Fibroblast of skin of right biceps (primary cell): ENCODE measurements around the gene CXXC1.
A peak's percentile ranks its signal among the peaks of the same experiment; 100 is the strongest.
"Not testable (repeated sequence)": the region's sequence is repeated elsewhere in the genome, so short reads cannot be mapped to it uniquely, and the experiment has no call there.

Experiments
- DNase-seq: peaks from one replicate; pipeline ENCODE4 v3.0.0-alpha.2; 2013

Gene CXXC1

GRCh38 chr18:50273203-50274043 lies 14.1 kb downstream of the CXXC1 start:
- DNase-seq = no peak

DNA sequence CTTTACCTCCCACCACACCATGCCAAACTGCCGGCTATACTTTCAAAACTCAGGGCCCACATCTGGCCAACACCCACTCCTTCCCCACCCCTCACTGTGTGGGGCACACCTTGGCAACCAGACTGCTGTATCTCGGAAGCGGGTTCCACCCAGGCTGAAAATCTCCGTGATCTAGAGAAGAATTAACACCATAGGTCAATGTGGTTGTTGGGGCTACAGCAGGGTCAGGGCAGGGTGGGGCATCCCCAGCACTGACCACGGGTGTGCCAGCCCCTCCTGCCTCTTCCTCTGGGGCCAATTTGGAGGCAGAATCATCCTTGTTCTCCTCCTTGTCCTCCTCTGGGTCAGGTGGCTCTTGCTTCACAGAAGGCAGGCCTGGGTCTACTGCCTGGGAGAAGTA lies 14.9 kb downstream of the CXXC1 start:
- DNase-seq = no peak

DNA sequence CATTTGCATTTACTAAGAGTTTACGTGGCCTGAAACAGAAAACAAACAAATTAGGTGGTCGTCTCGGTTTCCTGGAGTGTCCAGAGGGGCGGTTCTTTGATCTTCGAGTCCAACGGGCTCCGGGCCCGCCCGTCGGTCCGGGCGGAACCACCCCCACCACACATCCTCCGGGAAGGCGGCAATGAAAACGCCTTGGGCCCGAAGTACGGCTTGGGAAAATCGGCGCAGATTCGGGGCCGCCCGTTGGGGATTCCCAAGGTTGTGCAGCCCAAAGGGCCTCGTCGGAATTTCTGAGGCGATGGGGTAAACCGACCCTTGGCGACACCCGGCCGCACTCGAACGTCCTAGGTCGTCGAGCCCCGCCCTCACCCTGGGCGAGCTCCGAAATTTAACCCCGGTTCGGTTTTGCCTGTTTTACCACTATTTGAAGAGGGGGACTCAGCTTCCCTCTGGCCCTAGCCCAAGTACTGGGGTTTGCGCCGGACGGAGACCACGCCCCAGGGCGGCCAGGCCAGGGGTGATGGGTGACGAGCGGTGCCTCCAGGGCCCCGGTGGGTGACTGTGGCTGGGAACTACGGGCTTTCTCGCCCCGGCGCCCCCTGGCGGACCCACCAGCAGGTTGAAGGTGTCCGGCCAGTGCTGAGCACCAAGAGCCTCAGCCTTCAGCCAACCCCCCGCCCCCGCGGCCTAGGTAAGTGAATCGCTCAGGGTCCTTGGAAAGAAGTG lies 19.3 kb downstream of the CXXC1 start:
- DNase-seq = peak; percentile 52

DNA sequence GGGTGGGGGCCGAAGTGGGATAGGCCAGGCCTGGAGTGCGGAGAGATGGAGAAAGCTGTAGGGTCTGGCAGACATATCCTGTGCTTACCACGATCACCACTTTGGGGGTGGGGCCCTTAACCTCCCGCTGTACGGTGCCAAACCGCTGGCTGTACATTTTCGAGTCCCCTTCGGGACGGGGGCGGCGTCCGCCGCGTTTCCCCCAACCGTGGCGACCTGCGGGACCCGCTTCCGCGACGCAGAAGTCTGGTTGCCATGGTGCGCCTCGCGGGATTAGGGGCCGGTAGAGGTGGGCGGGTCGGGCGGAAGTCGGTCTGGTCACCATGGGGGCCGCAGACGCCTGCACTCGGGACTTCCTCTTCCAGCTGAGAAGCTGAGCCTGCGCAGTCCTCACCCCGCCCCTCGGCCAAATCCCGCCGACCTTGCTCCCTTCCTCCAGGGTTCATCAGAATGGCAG lies 21.2 kb downstream of the CXXC1 start, which contains the start of gene CFAP53:
TSS of gene CFAP53 (minus strand) at position 248 of the 457 bp plus-strand sequence. CDS start at position 157, 91 bp downstream.
- DNase-seq = peak; percentile 87

DNA sequence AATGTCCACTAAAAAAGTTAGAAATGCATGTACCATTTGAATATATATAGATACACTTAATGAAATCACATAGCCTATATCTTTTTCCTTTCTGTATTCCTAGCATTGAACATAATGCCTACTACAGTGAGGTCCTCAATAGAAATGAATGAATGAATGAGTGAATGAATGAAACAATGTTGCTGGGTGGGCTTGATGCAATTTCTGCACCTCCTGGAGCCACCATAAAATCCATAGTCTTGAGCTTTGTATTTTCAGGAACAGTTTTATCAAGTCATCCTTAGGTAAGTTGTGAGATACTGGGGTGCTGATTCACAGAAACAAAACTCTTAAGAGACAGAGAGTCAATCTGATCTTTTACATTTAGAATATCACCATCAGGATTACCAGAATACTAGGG lies 24.5 kb downstream of the CXXC1 start:
- no peak for DNase-seq

- DNase-seq = no peak
Measured at GRCh38 chr18:50250935-50251334, 36.6 kb downstream of the CXXC1 start.

DNA sequence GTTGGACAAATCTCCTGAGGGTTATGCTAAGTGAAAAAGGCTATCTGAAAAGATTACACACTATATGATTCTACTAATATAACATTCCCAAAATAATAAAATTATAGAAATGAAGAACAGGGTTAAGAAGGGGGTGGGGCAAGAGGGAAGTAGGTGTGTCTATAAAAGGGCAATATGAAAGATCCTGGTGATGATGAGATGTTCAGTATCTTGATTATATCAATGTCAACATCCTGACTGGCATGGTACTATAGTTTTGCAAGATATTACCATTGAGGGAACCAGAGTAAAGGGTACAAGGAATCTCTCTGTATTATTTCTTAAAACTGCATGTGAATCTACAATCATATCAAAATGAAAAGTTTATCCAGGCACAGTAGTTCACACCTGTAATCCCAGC lies 37.9 kb downstream of the CXXC1 start:
- no peak for DNase-seq

- DNase-seq = no peak
Measured at GRCh38 chr18:50247561-50247960, 39.9 kb downstream of the CXXC1 start.

- DNase-seq = not testable (repeated sequence)
Measured at GRCh38 chr18:50241768-50242167, 45.7 kb downstream of the CXXC1 start.

GRCh38 chr18:50240080-50240563 lies 47.4 kb downstream of the CXXC1 start:
- no peak for DNase-seq

GRCh38 chr18:50232419-50232818 lies 55.1 kb downstream of the CXXC1 start:
- DNase-seq = no peak
